HepG2 (cell line): ENCODE data around the gene MAN2B2. TPM values are rescaled to one million over a fixed set of nuclear protein-coding genes. Genes with fewer than 3 reads are reported as not detected.

Experiments
- CENPX ChIP-seq: sonication (generic); formaldehyde crosslinking; IDR thresholded peaks from 2 replicates; pipeline ENCODE4 v1.9.0; 2021; ENCODE audit warnings: mild to moderate bottlenecking, missing genetic modification reagents, moderate library complexity
- FOXA3 ChIP-seq: IDR thresholded peaks from 2 replicates; pipeline ENCODE4 v1.6.1; 2016; ENCODE audit warnings: missing genetic modification reagents, missing compliant biosample characterization
- HNF4A ChIP-seq: sonication (generic); formaldehyde crosslinking; IDR thresholded peaks from 2 replicates; pipeline ENCODE4 v1.4.0; 2020; ENCODE audit warnings: missing genetic modification reagents
- HOXA3 ChIP-seq: sonication (generic); formaldehyde crosslinking; IDR thresholded peaks from 2 replicates; pipeline ENCODE4 v1.5.0; 2020; ENCODE audit warnings: missing genetic modification reagents
- KDM5B ChIP-seq: sonication (generic); formaldehyde crosslinking; IDR thresholded peaks from 2 replicates; pipeline ENCODE4 v1.4.0; 2020; ENCODE audit warnings: missing genetic modification reagents, mild to moderate bottlenecking, borderline replicate concordance
- MEF2D ChIP-seq: sonication (generic); formaldehyde crosslinking; IDR thresholded peaks from 2 replicates; pipeline ENCODE4 v1.5.1; 2020; ENCODE audit warnings: mild to moderate bottlenecking, missing genetic modification reagents
- MLLT10 ChIP-seq: sonication (generic); formaldehyde crosslinking; IDR thresholded peaks from 2 replicates; pipeline ENCODE4 v1.4.0; 2020; ENCODE audit warnings: missing genetic modification reagents
- NFATC3 ChIP-seq: sonication (generic); formaldehyde crosslinking; IDR thresholded peaks from 2 replicates; pipeline ENCODE4 v1.5.1; 2020; ENCODE audit warnings: mild to moderate bottlenecking, missing genetic modification reagents
- NFYB ChIP-seq: sonication (generic); formaldehyde crosslinking; IDR thresholded peaks from 2 replicates; pipeline ENCODE4 v1.4.0; 2020; ENCODE audit warnings: missing genetic modification reagents
- RARA ChIP-seq: IDR thresholded peaks from 2 replicates; pipeline ENCODE4 v1.6.1; 2016; ENCODE audit warnings: missing genetic modification reagents, missing compliant biosample characterization
- SOX13 ChIP-seq, 3 experiments: fragments of 450-650 bp in 1 of 3; sonication (generic) in 1 of 3; formaldehyde crosslinking in 1 of 3; IDR thresholded peaks in 2 of 3; conservative IDR thresholded peaks in 1 of 3; 2 replicates each; pipeline versions ENCODE4 v1.5.0 to v1.6.1; 2016 to 2020; ENCODE audit warnings: antibody characterized with exemption in 1 of 3, mild to moderate bottlenecking in 1 of 3, missing compliant biosample characterization in 1 of 3, missing genetic modification reagents in 1 of 3, moderate library complexity in 1 of 3
- SOX6 ChIP-seq, 2 experiments: fragments of 450-650 bp in 1 of 2; sonication (generic) in 1 of 2; formaldehyde crosslinking in 1 of 2; IDR thresholded peaks; 2 replicates each; pipeline versions ENCODE4 v1.4.0 to v1.6.1; 2017 to 2020; ENCODE audit warnings: antibody characterized with exemption in 1 of 2, mild to moderate bottlenecking in 1 of 2, missing genetic modification reagents in 1 of 2
- SRSF9 ChIP-seq: fragments of 200-400 bp; formaldehyde crosslinking; IDR thresholded peaks from 2 replicates; pipeline ENCODE4 v1.6.1; 2018; ENCODE audit warnings: borderline replicate concordance, mild to moderate bottlenecking, low read depth, low read length; ENCODE audit not compliant: insufficient read depth, poor library complexity, severe bottlenecking
- ZBTB8A ChIP-seq: sonication (generic); formaldehyde crosslinking; IDR thresholded peaks from 2 replicates; pipeline ENCODE4 v1.4.0; 2020; ENCODE audit warnings: mild to moderate bottlenecking, low read depth, missing genetic modification reagents, borderline replicate concordance
- ZFP41 ChIP-seq: sonication (generic); formaldehyde crosslinking; IDR thresholded peaks from 2 replicates; pipeline ENCODE4 v1.4.0; 2020; ENCODE audit warnings: mild to moderate bottlenecking, missing genetic modification reagents, borderline replicate concordance
- ZNF124 ChIP-seq: sonication (generic); formaldehyde crosslinking; IDR thresholded peaks from 2 replicates; pipeline ENCODE4 v1.4.0; 2020; ENCODE audit warnings: missing genetic modification reagents
- ZNF263 ChIP-seq: sonication (generic); formaldehyde crosslinking; IDR thresholded peaks from 2 replicates; pipeline ENCODE4 v1.4.0; 2020; ENCODE audit warnings: missing genetic modification reagents
- ZNF556 ChIP-seq: sonication (generic); formaldehyde crosslinking; IDR thresholded peaks from 2 replicates; pipeline ENCODE4 v1.4.0; 2020; ENCODE audit warnings: mild to moderate bottlenecking, missing genetic modification reagents, borderline replicate concordance
- ZNF7 ChIP-seq: IDR thresholded peaks from 2 replicates; pipeline ENCODE4 v1.6.1; 2016; ENCODE audit warnings: missing biosample characterization, missing genetic modification reagents
- ZNF782 ChIP-seq: sonication (generic); formaldehyde crosslinking; IDR thresholded peaks from 2 replicates; pipeline ENCODE4 v1.4.0; 2020; ENCODE audit warnings: missing genetic modification reagents, mild to moderate bottlenecking, borderline replicate concordance
- ZNF850 ChIP-seq: sonication (generic); formaldehyde crosslinking; conservative IDR thresholded peaks from 2 replicates; pipeline ENCODE4 v1.9.0; 2021; ENCODE audit warnings: mild to moderate bottlenecking, missing genetic modification reagents
- polyA plus RNA-seq, 8 experiments: library from polyadenylated mRNA; depleted of rRNA in 3 of 8; stranded (reverse) in 7 of 8; unstranded in 1 of 8; fragments of >200 nt; fragmentation: Illumina TruSeq in 4 of 8; extraction: Trizol in 4 of 8; gene quantifications; 2 replicates each; pipeline versions ENCODE4 v1.2.1 to v1.2.3, GENCODE V29; 2011 to 2016; ENCODE audit warnings: low read depth in 4 of 8, missing spikeins in 1 of 8, mixed read lengths in 1 of 8; ENCODE audit not compliant: insufficient read depth in 1 of 8
- total RNA-seq, 5 experiments: library from RNA; depleted of rRNA; stranded (reverse); fragments of >200 nt; fragmentation: Illumina TruSeq; extraction: Trizol; gene quantifications; 2 replicates each; pipeline ENCODE4 v1.2.3, GENCODE V29; 2016; ENCODE audit warnings: low read depth in 1 of 5
- TF ChIP-seq, protein P1 (sequence below): sonication (generic); formaldehyde crosslinking; conservative IDR thresholded peaks from 2 replicates; pipeline ENCODE4 v1.8.0; 2022; ENCODE audit warnings: mild to moderate bottlenecking, moderate library complexity, missing genetic modification reagents
- TF ChIP-seq, protein P2 (sequence below): sonication (generic); IDR thresholded peaks from 2 replicates; pipeline ENCODE4 v1.6.1; 2016; ENCODE audit warnings: low read depth, borderline replicate concordance
- TF ChIP-seq, protein P3 (sequence below): sonication (generic); formaldehyde crosslinking; conservative IDR thresholded peaks from 2 replicates; pipeline ENCODE4 v1.4.0; 2020; ENCODE audit warnings: mild to moderate bottlenecking, missing genetic modification reagents, moderate library complexity

Gene MAN2B2
- total and polyA plus RNA-seq, 2 of the 13 experiments (the other 11 are each of a cell fraction or from before 2014, with no cell fraction given), result 4.8 to 5.4 TPM

DNA sequence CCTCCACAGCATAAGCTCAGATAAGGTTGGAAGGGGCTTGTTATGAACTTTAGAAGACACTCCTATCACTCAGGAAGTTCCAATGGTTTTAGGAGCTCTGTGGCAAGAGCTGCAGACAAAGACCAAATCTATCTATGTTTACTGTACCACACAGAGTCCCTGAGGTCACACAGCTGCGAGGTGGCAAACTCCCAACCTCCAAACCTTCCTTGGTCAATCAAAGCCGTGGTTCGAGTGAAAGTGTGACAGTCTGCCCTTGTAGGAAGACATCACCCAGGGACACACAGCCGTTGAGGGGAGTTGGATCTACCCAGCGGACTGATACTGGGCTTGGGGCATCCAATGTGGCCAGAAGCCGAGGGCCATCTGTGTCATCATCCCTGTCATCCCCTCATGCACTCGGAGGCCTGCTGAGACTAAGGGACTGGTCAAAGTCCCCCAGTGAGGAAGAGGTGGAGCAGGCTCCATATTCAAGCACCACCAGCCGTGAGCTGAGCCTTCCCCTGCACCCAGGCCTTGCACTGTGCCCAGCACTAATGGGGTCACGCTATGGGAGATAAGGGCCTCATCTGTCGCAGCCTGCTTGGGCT lies 26.8 kb downstream of the MAN2B2 start (continued):
- peak; percentile 39; the same call in 1 of the 2 replicates for TF ChIP-seq ZNF263 (CRISPR knock-in tag)
- TF ChIP-seq SOX6 (IDR thresholded peaks at IDR 0.05), result no peak
- peak; percentile 26 for TF ChIP-seq SOX6 (CRISPR knock-in tag; IDR thresholded peaks at IDR 0.05)
- TF ChIP-seq NFATC3, result no peak
- TF ChIP-seq MLLT10 (CRISPR knock-in tag), result no peak
- TF ChIP-seq NFYB (CRISPR knock-in tag), result no peak
- TF ChIP-seq MEF2D (CRISPR knock-in tag), result 0 out of 2 replicates have a peak, but pooled peaks have one; percentile 36
- TF ChIP-seq ZNF850 (CRISPR knock-in tag), result no peak
- TF ChIP-seq, protein P1, sequence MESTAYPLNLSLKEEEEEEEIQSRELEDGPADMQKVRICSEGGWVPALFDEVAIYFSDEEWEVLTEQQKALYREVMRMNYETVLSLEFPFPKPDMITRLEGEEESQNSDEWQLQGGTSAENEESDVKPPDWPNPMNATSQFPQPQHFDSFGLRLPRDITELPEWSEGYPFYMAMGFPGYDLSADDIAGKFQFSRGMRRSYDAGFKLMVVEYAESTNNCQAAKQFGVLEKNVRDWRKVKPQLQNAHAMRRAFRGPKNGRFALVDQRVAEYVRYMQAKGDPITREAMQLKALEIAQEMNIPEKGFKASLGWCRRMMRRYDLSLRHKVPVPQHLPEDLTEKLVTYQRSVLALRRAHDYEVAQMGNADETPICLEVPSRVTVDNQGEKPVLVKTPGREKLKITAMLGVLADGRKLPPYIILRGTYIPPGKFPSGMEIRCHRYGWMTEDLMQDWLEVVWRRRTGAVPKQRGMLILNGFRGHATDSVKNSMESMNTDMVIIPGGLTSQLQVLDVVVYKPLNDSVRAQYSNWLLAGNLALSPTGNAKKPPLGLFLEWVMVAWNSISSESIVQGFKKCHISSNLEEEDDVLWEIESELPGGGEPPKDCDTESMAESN (CRISPR knock-in tag), result 0 out of 2 replicates have a peak, but pooled peaks have one; percentile 41
- 0 out of 2 replicates have a peak, but pooled peaks have one; percentile 31 for TF ChIP-seq ZNF124 (CRISPR knock-in tag)
- TF ChIP-seq FOXA3 (CRISPR knock-in tag), result peak; percentile 34; the same call in 1 of the 2 replicates
- TF ChIP-seq ZNF7, result no peak
- TF ChIP-seq ZFP41 (CRISPR knock-in tag), result no peak
- TF ChIP-seq, protein P2, sequence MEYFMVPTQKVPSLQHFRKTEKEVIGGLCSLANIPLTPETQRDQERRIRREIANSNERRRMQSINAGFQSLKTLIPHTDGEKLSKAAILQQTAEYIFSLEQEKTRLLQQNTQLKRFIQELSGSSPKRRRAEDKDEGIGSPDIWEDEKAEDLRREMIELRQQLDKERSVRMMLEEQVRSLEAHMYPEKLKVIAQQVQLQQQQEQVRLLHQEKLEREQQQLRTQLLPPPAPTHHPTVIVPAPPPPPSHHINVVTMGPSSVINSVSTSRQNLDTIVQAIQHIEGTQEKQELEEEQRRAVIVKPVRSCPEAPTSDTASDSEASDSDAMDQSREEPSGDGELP, result peak; percentile 42; the same call in 1 of the 2 replicates
- TF ChIP-seq RARA (CRISPR knock-in tag), result 0 out of 2 replicates have a peak, but pooled peaks have one; percentile 6
- TF ChIP-seq ZNF782 (CRISPR knock-in tag), result peak; percentile 32; the same call in 1 of the 2 replicates
- no peak for TF ChIP-seq SOX13 (IDR thresholded peaks at IDR 0.05)
- TF ChIP-seq SOX13 (CRISPR knock-in tag; conservative IDR thresholded peaks at IDR 0.05 in 1 of 2, IDR thresholded peaks at IDR 0.05 in 1 of 2), result 0 out of 4 replicates have a peak, but pooled peaks of 1 of the 2 experiments have one; percentile 11
- TF ChIP-seq HNF4A, result peak; percentile 67; the same call in 1 of the 2 replicates
- TF ChIP-seq, protein P3, sequence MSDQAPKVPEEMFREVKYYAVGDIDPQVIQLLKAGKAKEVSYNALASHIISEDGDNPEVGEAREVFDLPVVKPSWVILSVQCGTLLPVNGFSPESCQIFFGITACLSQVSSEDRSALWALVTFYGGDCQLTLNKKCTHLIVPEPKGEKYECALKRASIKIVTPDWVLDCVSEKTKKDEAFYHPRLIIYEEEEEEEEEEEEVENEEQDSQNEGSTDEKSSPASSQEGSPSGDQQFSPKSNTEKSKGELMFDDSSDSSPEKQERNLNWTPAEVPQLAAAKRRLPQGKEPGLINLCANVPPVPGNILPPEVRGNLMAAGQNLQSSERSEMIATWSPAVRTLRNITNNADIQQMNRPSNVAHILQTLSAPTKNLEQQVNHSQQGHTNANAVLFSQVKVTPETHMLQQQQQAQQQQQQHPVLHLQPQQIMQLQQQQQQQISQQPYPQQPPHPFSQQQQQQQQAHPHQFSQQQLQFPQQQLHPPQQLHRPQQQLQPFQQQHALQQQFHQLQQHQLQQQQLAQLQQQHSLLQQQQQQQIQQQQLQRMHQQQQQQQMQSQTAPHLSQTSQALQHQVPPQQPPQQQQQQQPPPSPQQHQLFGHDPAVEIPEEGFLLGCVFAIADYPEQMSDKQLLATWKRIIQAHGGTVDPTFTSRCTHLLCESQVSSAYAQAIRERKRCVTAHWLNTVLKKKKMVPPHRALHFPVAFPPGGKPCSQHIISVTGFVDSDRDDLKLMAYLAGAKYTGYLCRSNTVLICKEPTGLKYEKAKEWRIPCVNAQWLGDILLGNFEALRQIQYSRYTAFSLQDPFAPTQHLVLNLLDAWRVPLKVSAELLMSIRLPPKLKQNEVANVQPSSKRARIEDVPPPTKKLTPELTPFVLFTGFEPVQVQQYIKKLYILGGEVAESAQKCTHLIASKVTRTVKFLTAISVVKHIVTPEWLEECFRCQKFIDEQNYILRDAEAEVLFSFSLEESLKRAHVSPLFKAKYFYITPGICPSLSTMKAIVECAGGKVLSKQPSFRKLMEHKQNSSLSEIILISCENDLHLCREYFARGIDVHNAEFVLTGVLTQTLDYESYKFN, result 0 out of 2 replicates have a peak, but pooled peaks have one; percentile 30
- TF ChIP-seq ZNF556, result no peak
- TF ChIP-seq KDM5B, result no peak
- no peak for TF ChIP-seq SRSF9
- no peak for TF ChIP-seq CENPX (CRISPR knock-in tag)
- TF ChIP-seq ZBTB8A, result no peak
- peak; percentile 28; the same call in 1 of the 2 replicates for TF ChIP-seq HOXA3 (CRISPR knock-in tag)
